ENCODE measurements around the gene PTPRT. TPM values are rescaled to one million over a fixed set of nuclear protein-coding genes. Genes with fewer than 3 reads are reported as not detected.

Gene PTPRT
- total RNA-seq, 1 experiment from 2014 or later = not detected

GRCh38 chr20:42399802-42400201, 789.9 kb downstream of the PTPRT start (continued):
- TF ChIP-seq CBX3 (IDR thresholded peaks at IDR 0.05; ENCODE audit: low read depth) = no peak
- TF ChIP-seq ELF1 (IDR thresholded peaks at IDR 0.05; ENCODE audit: borderline replicate concordance, low read depth) = no peak
- TF ChIP-seq SIN3A (IDR thresholded peaks at IDR 0.05; ENCODE audit: low read depth) = no peak
- no peak for TF ChIP-seq ATF3 (IDR thresholded peaks at IDR 0.05)
- no peak for TF ChIP-seq YY1 (IDR thresholded peaks at IDR 0.05; ENCODE audit: extremely low read depth, insufficient replicate concordance, low read depth, low read length)
- TF ChIP-seq POLR2A (IDR thresholded peaks at IDR 0.05; ENCODE audit: borderline replicate concordance, extremely low read depth, insufficient read depth, insufficient read length) = no peak

GRCh38 chr20:42392442-42392841, 797.3 kb downstream of the PTPRT start:
- intact Hi-C loops (cut with micrococcal nuclease) = no loop called here
- POLR2A ChIA-PET = no interaction called here
- Histone ChIP-seq H2AFZ (ENCODE audit: low read depth, low read length, poor library complexity, severe bottlenecking) (no peak overlapping the region), H3K9me2 (ENCODE audit: insufficient read depth) (no peaks in the 10 kb centered on the region), H3K27me3 (ENCODE audit: insufficient read depth, low read length) (no peaks in the 10 kb centered on the region), H3K27ac (ENCODE audit: low read depth, low read length) (no peak overlapping the region), H3K36me3 (ENCODE audit: control insufficient read depth in 1 of 2, insufficient read depth in 2 of 2, low read length in 2 of 2) (no peaks in the 10 kb centered on the region), H3K4me1 (ENCODE audit: control insufficient read depth in 1 of 2, insufficient read depth in 2 of 2, low read length in 2 of 2) (no peaks in the 10 kb centered on the region), H3K4me3 (replicated peaks in 1 of 2; ENCODE audit: low read depth in 1 of 2, low read length in 2 of 2) (no peak overlapping the region), H3K9me3 (ENCODE audit: control insufficient read depth in 1 of 2, insufficient read depth in 1 of 2, low read depth in 1 of 2, low read length in 2 of 2) (peaks cover 4 to 5% of the 10 kb centered on the region in 2 experiments; a peak in 2 of 4 replicates), H4K20me1 (ENCODE audit: insufficient read depth) (no peaks in the 10 kb centered on the region), H3K79me2 (ENCODE audit: insufficient read depth, low read length) (no peaks in the 10 kb centered on the region), H3K4me2 (ENCODE audit: low read length) (no peak overlapping the region), H3K9ac (ENCODE audit: low read length) (no peak overlapping the region)
- BruUV-seq (replicated peaks) = no TSS peak
- CTCF ChIA-PET = no interaction called here
- RAD21 ChIA-PET (ENCODE audit: low non-redundant PET in 1 of 2, low total read pairs in 2 of 2, uncharacterized antibody in 2 of 2, unreplicated experiment in 2 of 2) = no interaction called here
- ATAC-seq = no peak
- DNase-seq (ENCODE audit: low read depth, low spot score) = no peak
- TF ChIP-seq ELF1 (IDR thresholded peaks at IDR 0.05; ENCODE audit: borderline replicate concordance, low read depth) (no peak), FOSL1 (IDR thresholded peaks at IDR 0.05; ENCODE audit: low read depth) (no peak), SRF (IDR thresholded peaks at IDR 0.05; ENCODE audit: low read depth) (no peak), EZH2 (IDR thresholded peaks at IDR 0.05) (no peak), REST (IDR thresholded peaks at IDR 0.05; ENCODE audit: low read depth) (no peak), TCF7L2 (IDR thresholded peaks at IDR 0.05; ENCODE audit: borderline replicate concordance, extremely low read depth, insufficient read depth, insufficient read length) (no peak), SP1 (IDR thresholded peaks at IDR 0.05; ENCODE audit: low read depth) (no peak), ZFX (IDR thresholded peaks at IDR 0.05) (no peak), ZNF274 (IDR thresholded peaks at IDR 0.05; ENCODE audit: low read depth, low read length) (no peak), CBX3 (IDR thresholded peaks at IDR 0.05; ENCODE audit: low read depth) (no peak), SIN3A (IDR thresholded peaks at IDR 0.05; ENCODE audit: low read depth) (no peak), ATF3 (IDR thresholded peaks at IDR 0.05) (no peak), YY1 (IDR thresholded peaks at IDR 0.05; ENCODE audit: extremely low read depth, insufficient replicate concordance, low read depth, low read length) (no peak), JUND (IDR thresholded peaks at IDR 0.05) (no peak), EZH2phosphoT487 (IDR thresholded peaks at IDR 0.05; ENCODE audit: borderline replicate concordance) (no peak), POLR2AphosphoS5 (IDR thresholded peaks at IDR 0.05; ENCODE audit: low read depth, low read length) (no peak)

Measured in HCT116 (cell line).